GM08714 (cell line): ENCODE measurements around the gene PCDH9.

Experiments used
- H3K4me3 ChIP-seq: fragments of 200-500 bp; sonication (Bioruptor generic); 2 replicates; pipeline ENCODE4 v1.5.1; 2014; ENCODE audit warnings: mild to moderate bottlenecking, low read length, inconsistent platforms
- ZNF274 ChIP-seq: IDR thresholded peaks from 2 replicates; pipeline ENCODE4 v1.6.1; 2012; ENCODE audit warnings: mild to moderate bottlenecking, low read depth, low read length

Gene PCDH9

DNA sequence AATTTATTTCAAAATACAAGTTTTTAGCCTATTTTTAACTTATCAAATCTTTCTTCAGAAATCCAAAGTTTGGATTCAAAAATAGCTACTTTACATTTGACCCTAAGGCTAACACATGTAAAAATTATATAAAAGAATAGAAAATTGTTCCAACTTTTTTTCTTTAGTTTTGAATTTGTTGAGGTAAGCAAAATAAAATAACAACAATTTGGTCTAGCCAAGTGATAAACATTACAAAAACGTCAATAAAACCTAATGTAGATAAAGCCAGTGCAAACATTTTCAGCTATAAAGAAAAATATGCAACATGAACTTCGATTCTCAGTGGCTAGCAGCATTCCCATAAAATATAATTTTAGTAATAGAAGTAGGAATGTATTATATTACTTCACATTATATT lies 400.3 kb downstream of the PCDH9 start:
- no peak overlapping the region for H3K4me3 ChIP-seq
- TF ChIP-seq ZNF274 = no peak

DNA sequence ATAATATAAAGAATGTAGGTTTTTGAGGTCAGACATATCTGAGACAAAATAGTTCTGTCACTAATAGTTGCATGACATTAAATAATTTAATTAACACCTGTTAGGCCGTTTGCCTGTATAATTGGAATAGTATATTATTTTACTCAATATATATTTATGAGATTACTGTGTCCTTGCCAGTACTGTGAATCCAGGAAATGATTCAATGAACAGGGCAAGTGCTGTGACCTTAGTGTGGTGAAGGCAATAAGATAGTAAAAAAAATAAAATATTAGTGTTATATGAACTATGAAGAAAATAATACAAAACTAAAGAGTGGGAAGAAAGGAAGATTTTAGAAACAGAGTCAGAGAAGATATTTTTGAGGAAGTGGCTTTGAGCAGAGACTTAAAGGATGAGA lies 403.7 kb downstream of the PCDH9 start:
- no peak overlapping the region for H3K4me3 ChIP-seq
- no peak for TF ChIP-seq ZNF274

DNA sequence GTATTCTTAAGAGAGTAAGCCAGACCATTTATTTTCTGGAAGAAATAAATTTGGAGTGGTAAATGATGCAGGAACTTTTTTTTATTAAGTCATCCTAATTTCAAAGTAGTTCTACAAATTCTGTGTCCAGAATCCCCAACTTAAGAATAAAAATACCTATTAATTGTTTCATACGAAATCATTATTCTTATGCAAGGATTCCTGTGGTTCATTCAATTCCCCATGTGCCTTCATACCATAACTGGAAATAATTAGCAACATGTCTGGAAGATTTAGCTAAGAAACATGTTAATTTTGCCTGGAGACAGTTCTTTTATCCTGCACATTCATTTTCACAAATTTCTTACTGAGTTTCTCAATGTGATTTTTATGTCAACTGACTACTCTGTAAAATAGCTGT lies 408.6 kb downstream of the PCDH9 start:
- no peak overlapping the region for H3K4me3 ChIP-seq
- no peak for TF ChIP-seq ZNF274

DNA sequence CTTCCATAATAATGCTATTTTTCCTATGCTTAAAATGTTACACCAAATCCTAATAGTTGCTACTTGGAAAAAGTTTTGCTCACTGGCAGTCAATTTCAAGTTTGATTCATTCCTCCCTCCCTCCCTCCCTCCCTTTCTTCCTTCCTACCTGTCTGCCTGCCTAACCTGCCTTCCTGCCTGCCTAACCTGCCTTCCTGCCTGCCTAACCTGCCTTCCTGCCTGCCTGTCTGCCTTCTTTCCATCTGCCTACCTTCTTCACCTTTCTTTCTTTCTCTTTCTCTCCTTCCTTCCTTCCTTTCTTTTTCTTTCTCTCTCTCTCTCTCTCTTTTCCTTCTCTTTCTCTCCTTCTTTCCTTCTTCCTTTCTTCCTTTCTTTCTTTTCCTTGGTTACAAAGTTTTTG lies 418.7 kb downstream of the PCDH9 start:
- no peak for TF ChIP-seq ZNF274
- H3K4me3 ChIP-seq = no peak overlapping the region

DNA sequence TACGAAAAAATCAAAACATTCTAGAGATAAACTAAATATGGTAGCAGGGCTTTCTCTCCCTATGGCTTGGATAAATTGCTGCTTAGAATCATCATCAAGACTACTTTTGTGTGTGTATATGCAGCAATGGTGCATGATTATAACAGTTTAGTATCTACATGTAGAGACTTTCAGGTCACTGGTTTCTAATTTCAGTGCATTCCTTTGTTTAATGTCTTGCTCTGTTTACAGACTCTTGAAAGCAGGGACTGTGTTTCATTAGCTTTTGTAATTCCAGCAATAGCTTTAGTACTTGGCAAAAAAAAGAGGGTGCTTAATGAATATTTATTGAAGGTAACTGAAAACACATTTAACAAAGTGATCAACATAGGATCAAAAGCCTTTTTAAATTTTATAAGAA lies 420.7 kb downstream of the PCDH9 start:
- TF ChIP-seq ZNF274 = no peak
- no peak overlapping the region for H3K4me3 ChIP-seq

DNA sequence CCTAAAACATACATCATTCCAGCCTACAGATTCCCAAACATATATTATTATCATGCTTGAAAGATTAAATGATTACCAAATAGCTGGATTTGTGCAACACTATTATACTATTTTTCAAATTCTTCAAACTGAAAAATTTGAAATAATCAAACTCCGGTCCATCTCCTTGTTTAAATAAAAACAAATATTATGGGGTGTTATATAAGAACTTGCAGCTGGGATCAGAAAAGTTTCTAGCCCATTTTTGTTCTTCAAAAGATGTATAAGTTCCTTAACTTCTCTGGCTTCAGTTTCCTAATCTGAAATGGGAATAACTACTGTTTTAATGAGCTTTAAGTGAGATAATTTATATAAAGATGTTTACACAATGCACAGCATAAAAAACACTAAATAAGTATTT lies 422.9 kb downstream of the PCDH9 start:
- H3K4me3 ChIP-seq = no peak overlapping the region
- no peak for TF ChIP-seq ZNF274

DNA sequence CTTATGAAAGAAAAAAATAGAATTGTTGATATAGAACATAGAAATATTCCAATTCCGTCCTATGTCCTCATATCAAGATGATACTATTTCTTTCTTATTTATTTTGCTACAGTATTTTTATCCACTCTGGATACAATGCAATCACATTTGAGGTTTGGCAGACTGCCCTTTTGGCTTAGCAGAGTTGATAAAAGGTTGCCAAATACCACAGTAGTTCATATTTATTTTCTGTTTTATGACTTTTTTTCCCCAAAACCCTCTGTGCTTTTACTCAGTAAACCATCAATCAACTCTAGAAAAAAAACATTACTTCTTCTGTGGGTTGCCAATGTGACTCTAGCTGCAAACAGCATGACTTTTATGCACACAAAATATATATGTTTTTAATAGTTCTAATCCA lies 424.5 kb downstream of the PCDH9 start:
- no peak overlapping the region for H3K4me3 ChIP-seq
- TF ChIP-seq ZNF274 = no peak

DNA sequence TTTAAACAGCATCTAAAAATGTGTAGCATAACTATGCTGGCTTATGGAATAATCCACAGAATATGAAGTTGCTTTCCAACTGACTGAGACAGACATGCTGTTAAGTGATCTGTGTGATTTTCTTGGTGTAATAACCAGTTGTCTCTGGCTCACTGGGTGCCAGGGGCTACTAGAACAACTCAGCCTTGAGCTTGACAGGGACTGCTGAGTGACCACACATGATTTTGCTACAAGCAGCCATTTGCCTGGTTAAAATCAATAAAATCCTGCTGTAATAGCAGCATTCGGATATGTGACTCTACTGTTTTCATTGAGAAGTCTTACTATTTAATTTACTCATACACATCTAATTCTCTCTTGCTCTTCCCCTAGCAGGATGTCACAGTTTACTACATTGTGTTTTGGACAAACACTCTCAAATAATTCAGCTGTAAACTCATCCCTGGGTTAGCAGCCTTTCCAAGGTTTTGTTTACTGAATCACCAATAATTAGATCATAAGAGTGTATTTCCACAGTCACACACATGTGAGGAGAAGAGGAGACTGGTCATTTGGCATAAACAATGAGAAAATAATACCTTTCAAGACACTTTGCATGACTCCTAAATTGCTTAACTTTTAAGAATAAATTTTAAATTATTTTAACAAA lies 426.2 kb downstream of the PCDH9 start:
- no peak for TF ChIP-seq ZNF274
- no peak overlapping the region for H3K4me3 ChIP-seq

DNA sequence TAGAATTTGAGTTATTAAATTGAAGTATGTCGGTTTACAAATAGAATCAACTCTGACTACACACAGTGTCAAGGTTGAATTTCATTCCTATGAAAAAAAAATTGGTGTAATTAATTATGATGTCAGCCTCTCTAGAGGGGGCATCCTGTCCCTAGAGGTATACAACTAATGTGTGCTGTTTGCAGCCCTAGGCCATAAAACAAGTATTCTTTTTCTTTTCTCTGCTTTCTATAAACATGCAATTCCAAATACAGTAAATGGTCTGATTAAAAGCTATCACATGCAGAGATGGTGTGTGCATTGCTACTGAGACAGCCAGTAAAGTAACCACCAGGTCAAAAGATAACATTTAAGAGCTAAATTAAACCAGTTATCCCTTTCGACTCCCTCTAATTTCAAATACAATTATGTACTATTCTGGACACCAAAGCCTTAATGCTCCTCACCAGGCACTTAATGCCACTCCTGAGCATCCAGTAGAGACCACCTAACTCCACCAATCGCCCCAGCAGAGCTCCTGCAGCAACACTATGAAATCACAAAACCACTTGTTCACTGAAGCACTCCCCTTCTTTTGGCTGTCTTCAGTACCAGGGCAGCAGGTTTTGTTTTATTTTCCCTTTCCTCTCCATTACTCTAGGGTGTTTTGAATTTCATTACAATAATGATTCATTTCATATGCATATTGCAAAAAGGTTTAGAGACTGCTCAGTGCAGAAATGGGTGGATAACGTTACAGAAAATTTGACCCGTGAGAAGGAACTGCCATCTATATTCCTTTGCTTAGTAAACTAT lies 426.9 kb downstream of the PCDH9 start:
- H3K4me3 ChIP-seq = no peak overlapping the region
- no peak for TF ChIP-seq ZNF274

DNA sequence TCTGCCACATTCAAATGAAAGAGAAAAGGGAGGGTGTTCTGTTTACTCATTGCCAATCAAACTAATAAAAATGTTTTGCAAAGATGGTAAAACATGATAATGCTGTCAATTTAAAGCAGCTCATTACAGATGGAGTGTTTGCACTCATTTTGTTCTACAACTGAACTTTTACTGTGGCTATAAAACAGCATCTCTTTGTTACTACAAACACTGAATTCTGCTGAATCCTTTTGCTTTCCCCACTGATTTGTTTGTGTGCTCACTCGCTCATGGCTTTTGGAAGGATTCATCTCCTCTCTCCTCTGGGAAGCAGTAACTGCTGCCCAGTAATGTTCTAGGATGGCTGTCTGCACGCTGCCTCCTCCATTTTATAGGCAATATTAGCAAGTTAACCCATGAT lies 434.5 kb downstream of the PCDH9 start:
- H3K4me3 ChIP-seq = no peak overlapping the region
- TF ChIP-seq ZNF274 = no peak

DNA sequence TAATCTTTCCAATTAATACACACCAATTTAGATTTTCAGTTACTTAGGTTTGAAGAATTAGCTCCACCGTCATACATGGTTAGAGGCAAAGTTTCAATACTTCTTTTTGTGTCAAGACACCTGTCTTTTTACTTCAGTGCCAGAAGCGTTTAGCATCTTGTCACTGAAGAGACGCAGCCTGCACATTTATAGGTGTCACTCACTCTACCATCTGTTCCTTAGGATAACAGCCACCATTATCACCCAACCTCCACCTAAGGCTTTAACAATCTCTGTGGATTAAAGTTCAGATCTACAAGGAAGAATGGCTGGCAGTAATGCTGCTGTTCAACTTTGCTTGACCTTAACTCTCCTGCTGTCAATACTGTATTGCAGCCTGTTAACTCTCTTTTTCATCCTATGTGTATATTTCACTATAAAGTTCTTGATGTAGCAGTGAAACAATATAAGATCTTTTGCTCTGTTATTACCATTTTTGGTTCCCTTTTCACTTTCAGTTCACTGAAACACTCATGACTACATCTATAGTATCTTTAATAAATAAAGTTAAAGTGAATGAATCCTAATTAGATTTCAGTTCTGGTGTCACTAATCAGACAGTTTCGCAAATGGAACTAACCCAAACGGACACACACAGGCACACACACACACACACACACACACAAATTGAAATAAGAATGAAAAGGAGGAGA lies 435.6 kb downstream of the PCDH9 start:
- H3K4me3 ChIP-seq = no peak overlapping the region
- no peak for TF ChIP-seq ZNF274

DNA sequence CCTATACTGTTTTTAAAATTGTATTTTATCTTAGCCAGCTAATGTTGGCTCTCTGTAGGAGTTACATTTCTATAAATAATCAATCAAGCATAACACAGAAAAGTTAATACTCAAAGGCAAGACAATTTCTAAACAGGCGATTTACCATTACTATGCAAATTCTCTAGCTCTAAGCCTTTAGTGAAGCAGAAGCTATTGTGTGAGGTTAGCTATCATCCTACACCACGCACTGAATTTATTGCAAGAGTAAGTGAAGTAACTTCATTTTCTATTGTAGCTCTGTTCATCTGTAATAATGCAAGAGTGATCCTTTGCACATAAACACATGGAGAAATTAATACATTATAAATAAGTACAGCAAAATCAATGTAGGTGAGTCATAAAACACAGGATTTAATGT lies 439.3 kb downstream of the PCDH9 start:
- no peak overlapping the region for H3K4me3 ChIP-seq
- TF ChIP-seq ZNF274 = no peak

DNA sequence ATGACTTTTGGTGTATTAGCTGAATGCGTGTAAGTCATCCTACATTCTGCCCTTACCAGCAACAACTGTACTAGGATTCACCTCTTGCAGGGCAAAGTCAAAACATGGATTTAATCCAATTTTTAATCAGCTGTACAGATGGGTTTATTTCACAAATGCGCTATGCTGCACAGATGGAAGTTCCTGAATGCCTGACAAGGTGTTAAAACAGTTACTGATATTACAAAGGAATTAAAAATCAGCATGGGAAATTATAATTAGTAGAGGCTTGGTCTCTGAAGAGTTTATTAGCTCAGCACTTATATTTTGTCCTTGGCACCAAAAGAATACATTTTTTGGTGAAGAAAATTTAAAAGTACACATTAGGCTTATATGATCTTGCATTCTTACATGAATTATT lies 448.9 kb downstream of the PCDH9 start:
- TF ChIP-seq ZNF274 = no peak
- H3K4me3 ChIP-seq = no peak overlapping the region

DNA sequence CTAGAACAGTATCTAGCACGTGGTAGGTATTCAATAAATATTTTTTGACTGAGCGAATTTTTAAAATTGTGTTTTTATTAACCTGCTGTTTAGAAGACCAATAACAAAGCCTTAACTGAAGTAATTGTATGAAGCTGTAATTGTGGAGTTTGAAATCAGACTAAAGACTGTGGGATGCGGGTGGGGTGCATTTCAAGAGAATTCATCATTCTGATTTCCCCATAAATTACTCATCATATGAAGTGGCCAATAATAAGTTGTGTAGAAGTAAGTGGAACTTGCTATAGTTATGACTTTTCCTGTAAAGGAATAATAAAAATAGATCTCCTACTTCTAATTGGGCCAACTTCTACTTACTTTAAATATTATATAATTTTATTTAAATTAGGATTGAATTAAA lies 449.3 kb downstream of the PCDH9 start:
- TF ChIP-seq ZNF274 = no peak
- H3K4me3 ChIP-seq = no peak overlapping the region

DNA sequence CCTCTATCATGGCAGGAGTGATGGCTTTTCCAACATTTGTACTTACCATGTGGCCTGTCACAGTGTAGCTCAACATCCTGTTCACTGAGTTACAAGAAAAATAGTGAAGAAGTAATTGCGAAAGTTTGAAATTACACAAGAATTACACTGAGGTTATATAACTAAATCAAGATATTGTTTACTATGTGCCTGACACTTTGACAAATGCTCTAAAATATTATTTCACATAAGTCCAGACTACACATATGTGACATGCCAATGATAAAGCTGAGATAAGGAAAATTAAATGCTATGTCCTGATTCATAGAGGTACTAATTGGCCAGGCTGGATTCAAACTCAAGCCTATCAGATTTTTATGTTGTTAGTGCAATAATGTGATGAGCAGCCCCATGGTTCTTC lies 451.7 kb downstream of the PCDH9 start:
- no peak overlapping the region for H3K4me3 ChIP-seq
- no peak for TF ChIP-seq ZNF274
